DOHH2 (cell line): ENCODE measurements around the gene YIPF2.

Source experiments
- CTCF ChIP-seq: fragments of 200-600 bp; sonication (generic); IDR thresholded peaks from one replicate; pipeline ENCODE4 v1.5.1; 2014; ENCODE audit warnings: antibody characterized with exemption, mild to moderate bottlenecking, low read depth, low read length; ENCODE audit not compliant: poor library complexity, severe bottlenecking
- EZH2phosphoT487 ChIP-seq: fragments of 200-600 bp; sonication (generic); IDR thresholded peaks from 2 replicates; pipeline ENCODE4 v1.6.1; 2017; ENCODE audit warnings: borderline replicate concordance, mild to moderate bottlenecking, antibody characterized with exemption, low read length, moderate library complexity, mixed read lengths

- TF ChIP-seq CTCF (no peak), EZH2phosphoT487 (no peak)
These were observed 50.2 kb downstream of the YIPF2 start for GRCh38 chr19:10878253-10878652.
